Hepatocyte (in vitro differentiated cells): Measurements from ENCODE around the gene MAPKAP1.

Source experiments
- EZH2 ChIP-seq: fragments of 200-600 bp; sonication (generic); IDR thresholded peaks from 2 replicates; pipeline ENCODE4 v1.6.1; 2016; ENCODE audit warnings: antibody characterized with exemption, mild to moderate bottlenecking, borderline replicate concordance
- TF ChIP-seq, protein P1 (sequence below): fragments of 200-600 bp; sonication (generic); IDR thresholded peaks from 2 replicates; pipeline ENCODE4 v1.5.1; 2016; ENCODE audit warnings: antibody characterized with exemption, mild to moderate bottlenecking; ENCODE audit not compliant: poor library complexity

DNA sequence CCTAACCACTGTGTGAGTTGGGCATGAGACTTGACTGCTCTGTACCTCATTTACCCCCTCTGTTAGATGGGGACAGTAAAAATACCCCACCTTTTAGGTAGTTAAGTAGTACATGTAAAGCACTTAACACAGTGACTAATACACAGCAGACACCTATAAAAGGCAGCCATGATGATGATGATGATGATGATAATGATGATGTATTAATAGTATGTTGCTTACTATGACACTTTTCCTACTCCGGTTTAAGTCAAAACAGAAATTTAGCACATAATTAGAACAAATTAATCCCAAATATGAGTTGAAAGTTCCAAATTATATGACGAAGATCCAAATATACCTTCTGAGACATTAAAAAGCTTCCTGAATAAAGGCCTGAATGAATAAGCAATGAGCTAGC lies 223.3 kb downstream of the MAPKAP1 start:
- TF ChIP-seq, protein P1, sequence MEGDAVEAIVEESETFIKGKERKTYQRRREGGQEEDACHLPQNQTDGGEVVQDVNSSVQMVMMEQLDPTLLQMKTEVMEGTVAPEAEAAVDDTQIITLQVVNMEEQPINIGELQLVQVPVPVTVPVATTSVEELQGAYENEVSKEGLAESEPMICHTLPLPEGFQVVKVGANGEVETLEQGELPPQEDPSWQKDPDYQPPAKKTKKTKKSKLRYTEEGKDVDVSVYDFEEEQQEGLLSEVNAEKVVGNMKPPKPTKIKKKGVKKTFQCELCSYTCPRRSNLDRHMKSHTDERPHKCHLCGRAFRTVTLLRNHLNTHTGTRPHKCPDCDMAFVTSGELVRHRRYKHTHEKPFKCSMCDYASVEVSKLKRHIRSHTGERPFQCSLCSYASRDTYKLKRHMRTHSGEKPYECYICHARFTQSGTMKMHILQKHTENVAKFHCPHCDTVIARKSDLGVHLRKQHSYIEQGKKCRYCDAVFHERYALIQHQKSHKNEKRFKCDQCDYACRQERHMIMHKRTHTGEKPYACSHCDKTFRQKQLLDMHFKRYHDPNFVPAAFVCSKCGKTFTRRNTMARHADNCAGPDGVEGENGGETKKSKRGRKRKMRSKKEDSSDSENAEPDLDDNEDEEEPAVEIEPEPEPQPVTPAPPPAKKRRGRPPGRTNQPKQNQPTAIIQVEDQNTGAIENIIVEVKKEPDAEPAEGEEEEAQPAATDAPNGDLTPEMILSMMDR: no peak
- no peak for TF ChIP-seq EZH2
